HG03342 (cell line): ENCODE results near the gene CHMP4B.

Source experiments
- ATAC-seq: cut with Tn5 transposase; IDR thresholded peaks from one replicate; pipeline ENCODE4 v1.9.1; 2021; ENCODE audit warnings: mild to moderate bottlenecking, moderate library complexity; ENCODE audit not compliant: unreplicated experiment

The CHMP4B gene

GRCh38 chr20:33810885-33811775 is at the start of gene CHMP4B:
Gene CHMP4B (plus strand): TSS chr20:33811348. CDS start chr20:33811469, 121 bp downstream.
- ATAC-seq = peak; percentile 93

- ATAC-seq = no peak
Measured at GRCh38 chr20:33761698-33762250, 49.4 kb upstream of the CHMP4B start.

- no peak for ATAC-seq
Measured at GRCh38 chr20:33765099-33765498, 46.0 kb upstream of the CHMP4B start.

- ATAC-seq = no peak
Measured at GRCh38 chr20:33765592-33765991, 45.6 kb upstream of the CHMP4B start.

GRCh38 chr20:33766686-33767085 is 44.5 kb upstream of the CHMP4B start:
- ATAC-seq = no peak

GRCh38 chr20:33767777-33768138 is 43.4 kb upstream of the CHMP4B start:
- ATAC-seq = no peak

- no peak for ATAC-seq
Measured at GRCh38 chr20:33769043-33769442, 42.1 kb upstream of the CHMP4B start.

GRCh38 chr20:33770005-33770404 is 41.1 kb upstream of the CHMP4B start:
- no peak for ATAC-seq

GRCh38 chr20:33771938-33772337 is 39.2 kb upstream of the CHMP4B start:
- ATAC-seq = no peak

- ATAC-seq = no peak
Measured at GRCh38 chr20:33772439-33772838, 38.7 kb upstream of the CHMP4B start.

GRCh38 chr20:33773412-33774089 is 37.6 kb upstream of the CHMP4B start:
- peak; percentile 70 for ATAC-seq

- ATAC-seq = no peak
Measured at GRCh38 chr20:33777816-33778215, 33.3 kb upstream of the CHMP4B start.

- no peak for ATAC-seq
Measured at GRCh38 chr20:33781133-33781532, 30.0 kb upstream of the CHMP4B start.

- no peak for ATAC-seq
Measured at GRCh38 chr20:33781945-33782344, 29.2 kb upstream of the CHMP4B start.

GRCh38 chr20:33783256-33783655 is 27.9 kb upstream of the CHMP4B start:
- ATAC-seq = no peak

- no peak for ATAC-seq
Measured at GRCh38 chr20:33783818-33784217, 27.3 kb upstream of the CHMP4B start.

GRCh38 chr20:33784225-33784624 is 26.9 kb upstream of the CHMP4B start:
- ATAC-seq = no peak

GRCh38 chr20:33785503-33785902 is 25.6 kb upstream of the CHMP4B start:
- ATAC-seq = no peak

GRCh38 chr20:33787253-33787891 is 23.8 kb upstream of the CHMP4B start:
- ATAC-seq = no peak

GRCh38 chr20:33788351-33789049 is 22.6 kb upstream of the CHMP4B start:
- ATAC-seq = no peak
